GM21529 (cell line): ENCODE results near the gene GAS2L3.
"Not testable (repeated sequence)": the region's sequence is repeated elsewhere in the genome, so short reads cannot be mapped to it uniquely, and the experiment has no call there.

Experiments
- ATAC-seq: cut with Tn5 transposase; IDR thresholded peaks from one replicate; pipeline ENCODE4 v1.9.1; 2021; ENCODE audit not compliant: unreplicated experiment

The GAS2L3 gene

DNA sequence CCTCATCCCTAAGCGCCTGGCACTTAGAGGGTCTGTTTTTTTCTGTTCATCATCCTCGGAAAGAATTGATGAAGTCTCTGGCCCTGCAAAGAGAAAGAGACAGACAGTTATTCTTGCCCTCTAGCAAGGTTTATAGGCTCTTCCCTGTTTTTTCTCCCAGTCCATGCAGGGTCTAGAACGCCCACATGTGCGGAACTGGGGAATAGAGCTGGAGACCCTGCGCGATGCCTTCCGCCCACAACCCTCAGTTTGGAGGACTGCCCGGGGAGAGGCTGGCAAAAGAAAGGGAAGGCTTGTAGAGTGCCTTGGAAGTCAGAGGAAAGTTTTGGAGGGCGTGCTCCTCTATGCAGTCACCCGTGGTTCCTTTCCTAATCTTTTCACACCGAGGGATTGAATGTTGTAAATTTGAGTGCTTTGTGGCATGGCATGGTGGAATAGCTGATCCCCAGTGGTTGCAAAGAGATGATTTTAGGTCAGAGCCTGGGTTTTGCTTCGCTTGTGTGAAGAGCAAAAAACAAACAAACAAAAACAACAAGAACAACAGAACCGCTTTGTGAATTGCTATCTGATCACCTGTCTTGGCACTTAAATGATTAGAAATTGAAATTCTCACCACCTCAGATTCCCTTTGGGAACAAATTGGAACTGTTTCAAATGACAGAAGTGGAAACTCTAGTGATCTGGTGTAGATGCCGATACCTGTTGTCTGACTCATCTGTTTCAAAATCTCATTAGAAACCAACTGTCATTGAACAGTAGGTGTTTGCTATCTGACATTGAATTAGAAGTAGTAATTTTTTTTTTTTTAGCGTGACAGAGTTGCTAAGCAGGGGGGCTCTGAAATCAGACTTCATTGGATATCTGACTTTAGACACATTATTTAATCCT, 947 bp downstream of the GAS2L3 start:
- peak; percentile 7 for ATAC-seq

DNA sequence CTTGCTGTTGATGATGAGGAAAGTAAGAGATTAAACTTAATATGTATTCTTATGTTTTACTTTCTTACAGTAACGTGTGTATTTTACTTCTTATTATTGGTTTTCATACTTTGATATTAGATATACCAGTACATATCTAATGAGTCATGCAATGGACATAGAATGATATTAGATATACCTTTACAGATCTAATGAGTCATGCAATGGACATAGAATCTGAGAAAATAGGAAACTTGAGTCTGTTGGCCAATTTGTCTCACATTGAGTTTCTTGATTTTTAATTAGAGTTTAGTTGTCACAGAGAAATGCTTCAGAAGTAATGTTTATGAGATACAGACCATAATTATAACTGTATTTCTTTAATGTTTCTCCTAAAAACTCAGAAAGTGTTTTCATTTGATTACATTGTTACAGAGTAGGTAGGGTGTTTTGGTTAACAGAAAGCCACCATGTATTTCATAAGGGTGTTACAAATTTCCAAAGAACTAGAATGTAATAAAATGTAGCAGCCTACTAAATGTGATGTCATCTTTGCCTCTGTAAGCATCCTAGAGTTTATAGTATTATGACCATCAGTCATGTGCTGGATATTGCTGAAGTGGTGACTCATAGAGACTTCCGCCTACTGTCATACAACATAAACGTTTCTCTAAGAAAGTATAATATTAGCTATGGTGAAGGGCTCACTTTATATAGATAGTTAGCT, 3.0 kb downstream of the GAS2L3 start:
- ATAC-seq: no peak

GRCh38 chr12:100578923-100579322, 5.4 kb downstream of the GAS2L3 start:
- no peak for ATAC-seq

- ATAC-seq: no peak
These were observed 6.4 kb downstream of the GAS2L3 start for GRCh38 chr12:100579844-100580243.

- no peak for ATAC-seq
These were observed 10.8 kb downstream of the GAS2L3 start for GRCh38 chr12:100584256-100584655.

DNA sequence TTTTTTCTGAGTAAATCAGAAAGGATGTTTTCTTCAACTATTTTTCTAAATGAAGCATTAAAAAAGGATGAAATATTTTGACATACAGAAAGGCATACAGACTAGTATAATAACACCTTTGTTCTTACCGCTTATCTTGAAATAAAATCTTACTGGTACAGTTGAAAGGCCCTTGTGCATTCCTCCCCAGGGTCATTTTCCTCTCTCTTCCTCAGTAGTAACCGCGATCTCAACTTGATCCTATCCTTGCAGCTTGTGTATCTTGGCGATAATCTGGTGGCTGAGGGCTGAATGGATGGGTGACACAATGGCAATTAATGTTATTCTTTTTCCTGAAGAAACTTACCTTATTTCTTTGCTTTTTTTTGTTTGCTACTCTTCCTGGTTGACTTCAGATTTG, 18.5 kb downstream of the GAS2L3 start:
- no peak for ATAC-seq

DNA sequence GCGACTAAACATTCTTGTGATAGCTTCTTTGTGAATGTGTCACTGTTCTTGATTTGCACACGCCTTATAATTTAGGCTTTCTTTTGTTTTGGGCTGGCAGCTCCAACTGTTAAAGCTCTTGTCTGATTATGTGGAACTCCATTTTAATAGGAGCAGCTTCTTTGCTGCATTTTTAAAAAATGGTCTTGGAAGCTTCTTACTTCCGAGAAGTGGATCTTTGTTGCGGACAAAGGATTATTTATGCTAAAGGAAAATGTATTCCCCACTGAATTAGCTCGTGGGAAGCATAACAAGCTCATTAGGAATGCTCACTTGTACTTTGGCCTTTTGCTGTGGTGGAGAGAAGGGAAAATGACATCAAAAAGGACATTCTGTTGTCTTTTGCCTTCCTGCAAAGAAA, 20.0 kb downstream of the GAS2L3 start:
- no peak for ATAC-seq

DNA sequence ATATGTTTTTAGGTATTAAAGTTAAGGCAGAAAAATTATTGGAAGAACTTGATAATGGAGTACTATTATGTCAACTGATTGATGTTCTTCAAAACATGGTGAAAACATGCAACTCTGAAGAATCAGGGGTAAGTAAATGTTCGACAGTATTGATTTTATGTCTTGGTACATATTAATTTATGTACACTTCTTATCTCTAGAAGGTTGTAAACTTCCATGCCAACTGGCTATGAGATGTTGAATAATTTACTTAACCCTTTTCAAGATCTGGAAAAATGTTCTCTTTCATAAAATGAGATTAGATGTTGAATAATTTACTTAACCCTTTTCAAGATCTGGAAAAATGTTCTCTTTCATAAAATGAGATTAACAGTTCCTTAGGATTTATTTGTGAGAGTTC, 28.1 kb downstream of the GAS2L3 start:
- no peak for ATAC-seq

DNA sequence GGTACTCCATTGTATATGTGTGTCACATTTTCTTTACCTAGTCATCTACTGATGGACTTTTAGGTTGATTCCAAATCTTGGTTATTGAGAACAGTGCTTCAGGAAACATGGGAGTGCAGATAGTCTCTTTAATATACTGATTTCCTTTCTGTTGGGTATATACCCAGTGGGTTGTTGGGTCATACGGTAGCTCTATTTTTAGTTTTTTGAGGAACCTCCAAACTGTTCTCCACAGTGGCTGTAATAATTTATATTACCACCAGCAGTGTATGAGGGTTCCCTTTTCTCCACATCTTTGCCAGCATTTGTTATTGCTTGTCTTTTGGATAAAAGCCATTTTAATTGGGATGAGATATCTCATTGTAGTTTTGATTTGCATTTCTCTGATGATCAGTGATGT, 29.5 kb downstream of the GAS2L3 start:
- not testable (repeated sequence) for ATAC-seq

- ATAC-seq: no peak
These were observed 35.3 kb downstream of the GAS2L3 start for GRCh38 chr12:100608776-100609175.

- ATAC-seq: no peak
These were observed 37.4 kb downstream of the GAS2L3 start for GRCh38 chr12:100610666-100611430.

GRCh38 chr12:100612606-100613005, 39.1 kb downstream of the GAS2L3 start:
- ATAC-seq: no peak

- ATAC-seq: no peak
These were observed 51.1 kb downstream of the GAS2L3 start for GRCh38 chr12:100624571-100624970.

- no peak for ATAC-seq
These were observed 59.0 kb downstream of the GAS2L3 start for GRCh38 chr12:100632445-100632892.

- not testable (repeated sequence) for ATAC-seq
These were observed 59.8 kb downstream of the GAS2L3 start for GRCh38 chr12:100633082-100633785.

GRCh38 chr12:100643246-100643645, 69.8 kb downstream of the GAS2L3 start:
- ATAC-seq: no peak

- no peak for ATAC-seq
These were observed 73.4 kb downstream of the GAS2L3 start for GRCh38 chr12:100646896-100647295.

- ATAC-seq: no peak
These were observed 77.6 kb downstream of the GAS2L3 start for GRCh38 chr12:100651108-100651507.

DNA sequence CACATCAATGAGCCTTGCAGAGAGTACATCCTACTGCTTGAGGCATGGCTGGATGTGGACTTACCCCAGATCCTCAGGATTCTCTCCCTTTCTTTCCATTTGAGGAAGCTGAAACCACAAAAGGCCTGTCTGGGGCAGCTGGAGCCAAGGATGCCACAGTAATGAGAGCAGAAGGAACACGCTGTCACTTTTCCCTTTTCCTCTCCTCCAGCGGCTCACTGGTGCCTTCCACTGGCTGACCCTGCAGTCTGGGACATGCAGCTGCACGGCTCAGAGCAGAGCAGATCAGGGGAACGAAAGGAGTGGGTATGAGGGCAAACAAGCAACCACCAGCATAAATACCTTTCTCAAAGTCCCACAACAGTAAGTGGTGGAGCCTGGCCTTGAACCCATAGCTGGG, 78.2 kb downstream of the GAS2L3 start:
- no peak for ATAC-seq

DNA sequence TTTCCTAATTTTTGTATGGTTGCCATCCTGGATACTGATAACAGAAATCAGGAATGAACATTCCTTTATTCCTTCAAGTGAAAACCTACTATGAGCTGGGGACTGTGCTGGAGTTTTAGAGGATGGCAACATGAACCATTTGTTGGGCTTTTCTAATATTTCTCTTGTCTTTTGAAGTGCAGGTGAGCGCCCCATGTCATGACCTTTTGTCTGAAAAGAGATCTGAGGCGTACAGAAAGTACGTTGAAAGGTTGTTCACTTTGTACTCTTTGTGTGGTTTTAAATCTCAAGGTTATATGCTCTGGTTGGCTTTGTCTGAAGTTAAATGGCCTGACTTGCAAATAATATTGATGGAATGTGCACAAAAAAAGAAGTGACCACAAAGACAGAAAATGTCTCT, 79.0 kb downstream of the GAS2L3 start:
- no peak for ATAC-seq

- no peak for ATAC-seq
These were observed 82.7 kb downstream of the GAS2L3 start for GRCh38 chr12:100656141-100656540.
